HG02852 (cell line): ENCODE results near the gene AIP.
"Not testable (repeated sequence)": the region's sequence is repeated elsewhere in the genome, so short reads cannot be mapped to it uniquely, and the experiment has no call there.

Source experiments
- ATAC-seq: cut with Tn5 transposase; IDR thresholded peaks from one replicate; pipeline ENCODE4 v1.9.1; 2021; ENCODE audit warnings: mild to moderate bottlenecking, moderate library complexity; ENCODE audit not compliant: unreplicated experiment

The AIP gene

DNA sequence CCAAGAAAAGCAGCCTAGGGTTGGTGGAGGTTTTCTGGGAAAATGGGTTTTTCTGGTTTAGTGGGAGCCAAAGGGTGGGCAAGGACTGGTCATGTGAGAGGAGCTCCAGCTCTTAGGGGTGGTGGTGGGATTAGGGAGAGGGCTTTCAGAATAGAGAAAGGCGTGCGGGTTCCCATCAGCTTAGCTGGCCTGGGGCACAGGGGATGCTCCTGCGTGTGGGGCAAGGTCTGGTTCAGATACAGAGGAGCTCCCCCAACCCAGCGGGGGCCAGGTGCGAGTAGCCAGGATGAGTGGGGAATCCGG, 14.4 kb upstream of the AIP start:
- peak; percentile 2 for ATAC-seq

DNA sequence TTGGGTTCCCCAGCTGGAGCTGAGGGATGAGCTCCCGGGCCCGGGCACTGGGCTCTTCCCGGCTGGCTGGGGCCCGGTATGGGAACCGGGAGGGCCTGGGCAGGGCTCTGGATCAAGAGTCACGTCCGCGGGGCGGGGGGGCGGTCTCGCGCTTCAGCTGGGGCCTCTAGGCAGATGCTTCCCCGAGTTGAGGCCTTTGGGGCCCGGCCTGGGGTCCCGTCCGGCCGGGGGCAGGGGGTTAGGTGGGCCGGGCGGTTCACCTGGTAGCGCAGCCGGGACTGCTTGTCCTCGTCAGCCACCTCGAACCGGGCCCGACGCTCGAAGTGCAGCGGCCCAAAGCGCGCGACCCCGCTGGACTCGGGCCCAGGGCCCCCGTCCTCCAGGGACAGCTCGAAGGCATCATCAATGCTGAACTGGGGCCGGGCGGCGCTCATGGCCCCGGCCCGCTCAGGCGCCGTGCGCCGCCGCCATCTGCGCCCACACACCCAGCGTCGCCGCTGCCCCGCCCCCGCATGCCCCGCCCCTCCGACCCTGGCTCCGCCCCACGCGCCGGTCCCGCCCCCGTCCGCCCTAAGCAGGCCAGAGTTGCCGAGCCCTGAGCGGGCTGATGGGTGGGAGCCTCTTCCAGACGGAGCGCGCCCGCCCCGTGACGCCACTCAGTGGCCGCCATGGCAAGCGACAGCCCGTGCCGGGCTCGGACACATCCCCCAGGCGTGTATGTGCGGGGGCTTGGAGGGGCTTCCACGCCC, 13.9 kb upstream of the AIP start, which contains the start of gene TMEM134:
TMEM134 (minus strand) TSS at position 493 of the 749 bp plus-strand sequence; CDS start at position 434, 59 bp downstream.
- peak; percentile 68 for ATAC-seq

DNA sequence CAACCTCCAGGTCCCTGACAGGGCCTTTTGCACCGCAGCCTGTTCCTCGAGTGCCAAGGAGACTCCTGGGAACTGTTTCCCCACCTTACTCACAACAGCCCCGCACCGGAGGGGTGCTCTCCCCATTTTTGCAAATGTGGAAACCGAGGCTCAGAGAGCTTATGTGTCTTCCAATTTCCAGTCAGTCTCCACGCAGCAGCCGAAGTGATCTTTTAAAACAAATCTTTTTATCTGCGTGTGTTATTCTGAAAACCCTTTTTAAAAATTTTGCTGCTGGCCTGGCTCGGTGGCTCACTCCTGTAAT, 13.4 kb upstream of the AIP start:
- no peak for ATAC-seq

DNA sequence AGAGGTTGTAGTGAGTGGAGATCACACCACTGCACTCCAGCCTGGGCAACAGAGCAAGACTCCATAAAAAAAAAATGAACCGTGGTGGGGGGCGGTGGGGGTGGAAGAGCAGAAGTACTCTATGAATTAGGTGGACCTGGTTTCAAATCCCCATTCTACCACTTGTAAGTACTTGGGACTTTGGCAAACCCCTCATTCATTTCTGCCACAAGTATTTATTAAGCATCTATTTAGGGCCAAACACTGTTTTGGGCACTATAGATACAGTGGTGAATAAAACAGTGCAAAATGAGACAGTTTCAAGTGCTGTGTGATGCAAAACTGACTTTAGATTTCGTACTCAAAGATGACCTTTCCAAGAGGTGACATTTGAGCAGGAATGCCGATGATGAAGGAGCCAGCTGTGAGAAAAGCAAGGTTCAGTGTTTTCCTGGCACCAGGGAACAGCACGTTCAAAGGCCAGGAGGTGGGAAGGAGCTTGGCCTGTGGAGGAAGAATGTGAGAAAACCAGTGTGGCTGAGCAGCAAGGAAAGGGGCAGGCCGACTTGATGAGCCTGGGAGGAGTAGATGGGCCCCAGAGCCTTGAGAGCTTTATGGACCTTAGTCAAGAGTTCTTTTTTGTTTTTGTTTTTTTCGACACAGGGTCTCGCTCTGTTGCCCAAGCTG, 12.4 kb upstream of the AIP start:
- ATAC-seq: no peak

DNA sequence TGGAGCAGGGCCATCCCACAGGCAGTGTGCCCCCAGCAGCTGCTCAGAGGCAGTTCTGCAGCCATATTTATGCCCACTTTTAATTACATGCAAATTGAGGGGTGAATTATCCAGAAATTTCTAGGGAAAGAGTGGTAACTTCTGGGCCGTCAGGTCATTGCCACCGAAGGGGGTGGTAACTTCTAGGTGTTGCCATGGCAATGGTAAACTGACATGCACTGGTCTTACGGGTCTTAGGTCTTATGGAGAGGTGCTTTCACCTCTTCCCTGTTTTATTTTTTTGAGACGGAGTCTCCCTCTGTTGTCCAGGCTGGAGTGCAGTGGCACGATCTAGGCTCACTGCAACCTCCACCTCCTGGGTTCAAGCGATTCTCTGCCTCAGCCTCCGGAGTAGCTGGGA, 9.9 kb upstream of the AIP start:
- ATAC-seq: no peak

DNA sequence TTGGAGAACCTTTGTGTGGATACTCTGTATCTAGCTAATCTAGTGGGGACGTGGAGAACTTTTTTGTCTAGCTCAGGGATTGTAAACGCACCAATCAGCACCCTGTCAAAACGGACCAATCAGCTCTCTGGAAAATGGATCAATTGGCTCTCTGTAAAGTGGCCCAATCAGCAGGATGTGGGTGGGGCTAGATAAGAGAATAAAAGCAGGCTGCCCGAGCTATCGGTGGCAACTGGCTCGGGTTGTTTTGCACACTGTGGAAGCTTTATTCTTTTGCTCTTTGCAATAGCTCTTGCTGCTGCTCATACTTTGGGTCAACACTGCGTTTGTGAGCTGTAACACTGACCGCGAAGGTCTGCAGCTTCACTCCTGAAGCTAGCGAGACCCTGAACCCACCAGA, 6.1 kb upstream of the AIP start:
- not testable (repeated sequence) for ATAC-seq

DNA sequence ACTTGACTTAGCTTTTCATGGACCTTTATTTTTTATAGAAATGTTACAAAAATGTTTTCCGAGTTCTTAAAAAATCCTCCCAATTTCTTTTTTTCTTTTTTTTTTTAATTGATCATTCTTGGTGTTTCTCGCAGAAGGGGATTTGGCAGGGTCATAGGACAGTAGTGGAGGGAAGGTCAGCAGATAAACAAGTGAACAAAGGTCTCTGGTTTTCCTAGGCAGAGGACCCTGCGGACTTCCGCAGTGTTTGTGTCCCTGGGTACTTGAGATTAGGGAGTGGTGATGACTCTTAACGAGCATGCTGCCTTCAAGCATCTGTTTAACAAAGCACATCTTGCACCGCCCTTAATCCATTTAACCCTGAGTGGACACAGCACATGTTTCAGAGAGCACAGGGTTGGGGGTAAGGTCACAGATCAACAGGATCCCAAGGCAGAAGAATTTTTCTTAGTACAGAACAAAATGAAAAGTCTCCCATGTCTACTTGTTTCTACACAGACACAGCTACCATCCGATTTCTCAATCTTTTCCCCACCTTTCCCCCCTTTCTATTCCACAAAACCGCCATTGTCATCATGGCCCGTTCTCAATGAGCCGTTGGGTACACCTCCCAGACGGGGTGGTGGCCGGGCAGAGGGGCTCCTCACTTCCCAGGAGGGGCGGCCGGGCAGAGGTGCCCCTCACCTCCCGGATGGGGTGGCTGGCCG, 5.3 kb upstream of the AIP start:
- ATAC-seq: not testable (repeated sequence)

DNA sequence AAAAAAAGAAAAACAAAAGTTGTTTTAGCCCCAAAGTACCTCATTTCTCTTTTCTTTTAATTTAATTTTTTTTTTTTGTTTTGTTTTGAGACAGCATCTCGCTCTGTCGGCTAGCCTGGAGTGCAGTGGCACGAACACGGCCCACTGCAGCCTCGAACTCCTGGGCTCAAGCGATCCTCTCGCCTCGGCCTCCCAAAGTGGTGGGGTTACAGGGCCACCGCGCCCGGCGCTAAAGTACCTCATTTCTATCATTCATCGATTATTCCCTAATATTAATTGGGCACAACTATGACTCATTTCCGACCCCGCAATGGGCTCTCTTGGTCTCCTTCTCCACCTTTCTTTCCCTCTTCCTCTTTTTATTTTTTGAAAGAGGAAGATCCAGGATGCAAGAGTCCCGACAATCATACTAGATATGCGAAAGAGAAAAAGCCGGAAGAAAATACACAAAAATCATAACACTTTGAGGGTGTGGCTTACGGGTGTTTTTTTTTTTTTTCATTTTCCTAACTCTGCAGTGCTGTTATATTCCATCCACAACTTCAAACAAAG, 475 bp upstream of the AIP start:
- no peak for ATAC-seq

DNA sequence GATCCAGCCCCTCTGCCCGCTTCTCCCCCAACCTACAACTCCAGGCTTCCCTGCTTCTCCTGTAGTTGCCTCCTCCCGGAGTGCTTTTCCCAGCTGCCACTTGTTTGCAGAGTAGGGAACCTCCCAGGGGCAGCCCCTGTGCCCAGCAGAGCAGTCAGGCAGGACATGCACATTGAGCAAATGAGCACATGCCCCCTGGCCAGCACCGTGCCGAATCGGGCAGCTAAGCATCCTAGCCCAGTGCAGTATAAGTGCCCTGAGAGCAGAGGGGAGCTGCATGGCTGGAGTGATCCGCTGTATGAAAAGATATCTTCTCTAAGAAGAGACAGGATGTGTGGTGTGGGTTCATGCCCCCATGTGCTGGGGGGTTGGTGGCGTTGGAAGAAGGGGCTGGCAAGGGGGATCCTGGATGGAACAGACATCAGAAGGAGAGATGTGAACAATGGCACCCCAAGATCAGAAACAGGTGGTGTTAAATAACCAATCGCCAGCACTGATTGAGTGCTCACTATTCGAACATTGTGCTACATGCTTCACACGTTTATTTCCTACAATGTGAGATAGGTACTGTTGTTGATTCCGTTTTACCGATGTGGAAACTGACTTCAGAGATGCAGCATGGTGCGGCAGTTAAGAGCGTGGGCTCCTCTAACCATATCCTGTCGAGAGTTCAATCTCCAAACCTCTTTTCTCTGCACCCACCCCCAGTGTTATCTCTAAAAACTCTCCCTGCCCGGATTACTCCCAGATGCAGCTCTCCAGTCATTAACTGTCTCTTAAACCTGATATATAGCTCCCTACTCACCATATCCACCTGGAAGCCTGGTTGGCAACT, 1.2 kb downstream of the AIP start:
- no peak for ATAC-seq

DNA sequence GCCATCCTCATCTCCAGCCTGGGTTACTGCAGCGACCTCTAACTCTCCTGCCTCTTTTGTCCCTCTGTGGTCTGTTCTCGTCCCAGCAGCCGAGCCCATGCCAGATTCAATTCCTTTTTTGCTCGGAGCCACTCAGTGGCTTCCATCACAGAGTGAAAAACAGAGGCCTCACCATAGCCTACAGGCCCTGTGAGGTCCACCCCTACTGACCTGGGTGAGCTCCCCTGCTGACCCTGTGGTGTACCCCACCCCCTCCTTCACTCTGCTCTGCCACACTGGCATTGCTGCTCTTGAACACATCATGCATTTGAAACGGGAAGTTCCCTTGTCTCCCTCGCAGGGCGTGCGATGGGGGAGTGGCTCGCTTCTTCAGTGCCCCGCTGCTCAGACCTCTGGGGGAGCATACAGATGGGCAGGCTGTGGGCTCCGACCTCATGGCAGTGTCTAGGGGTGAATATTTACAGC, 2.1 kb downstream of the AIP start:
- ATAC-seq: no peak

DNA sequence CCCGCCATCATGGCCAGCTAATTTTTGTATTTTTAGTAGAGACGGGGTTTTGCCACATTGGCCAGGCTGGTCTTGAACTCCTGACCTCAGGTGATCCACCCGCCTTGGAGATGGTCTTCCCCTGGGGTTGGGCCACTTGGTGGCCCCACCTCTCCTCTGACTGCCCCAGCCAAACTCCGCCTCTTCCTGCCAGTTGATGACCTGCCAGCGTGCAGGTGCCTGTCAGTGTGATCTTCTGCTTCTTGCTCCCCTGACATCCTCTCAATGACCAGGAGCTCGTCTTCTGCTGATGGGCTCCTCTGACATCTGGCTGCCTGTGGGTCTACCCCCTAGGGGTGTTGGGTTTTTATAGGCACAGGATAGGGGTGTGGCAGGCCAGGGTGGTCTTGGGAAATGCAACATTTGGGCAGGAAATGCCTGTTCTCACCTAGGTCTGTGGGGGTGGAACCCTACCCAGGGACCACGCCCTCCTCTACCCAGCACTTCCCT, 3.1 kb downstream of the AIP start:
- ATAC-seq: not testable (repeated sequence)

DNA sequence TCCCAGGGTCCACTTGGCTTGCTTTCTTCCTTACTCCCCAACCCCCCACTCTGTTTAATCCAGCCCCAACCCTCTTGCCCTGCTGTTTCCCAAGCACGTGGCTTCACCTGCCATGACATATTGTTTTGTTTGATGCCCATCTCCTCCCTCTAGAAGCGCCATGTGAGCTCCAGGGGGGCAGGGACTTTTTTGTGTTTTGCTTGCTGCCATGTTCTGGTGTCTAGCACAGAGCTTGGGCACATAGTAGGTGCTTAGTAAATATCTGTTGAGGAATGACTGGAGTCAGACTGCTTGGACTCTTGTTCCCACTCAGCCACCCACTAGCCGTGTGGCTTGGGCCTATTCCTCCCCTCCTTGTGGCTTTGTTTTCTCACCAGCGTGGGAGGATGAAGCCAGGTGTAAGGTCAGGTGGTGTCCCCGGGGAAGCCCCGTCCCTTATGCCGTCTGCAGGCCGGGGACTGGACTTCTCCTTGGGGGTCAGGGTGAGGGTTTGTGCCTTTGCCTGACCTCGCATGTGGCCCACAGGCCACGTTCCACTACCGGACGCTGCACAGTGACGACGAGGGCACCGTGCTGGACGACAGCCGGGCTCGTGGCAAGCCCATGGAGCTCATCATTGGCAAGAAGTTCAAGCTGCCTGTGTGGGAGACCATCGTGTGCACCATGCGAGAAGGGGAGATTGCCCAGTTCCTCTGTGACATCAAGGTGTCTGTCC, 3.8 kb downstream of the AIP start:
- ATAC-seq: peak; percentile 36

DNA sequence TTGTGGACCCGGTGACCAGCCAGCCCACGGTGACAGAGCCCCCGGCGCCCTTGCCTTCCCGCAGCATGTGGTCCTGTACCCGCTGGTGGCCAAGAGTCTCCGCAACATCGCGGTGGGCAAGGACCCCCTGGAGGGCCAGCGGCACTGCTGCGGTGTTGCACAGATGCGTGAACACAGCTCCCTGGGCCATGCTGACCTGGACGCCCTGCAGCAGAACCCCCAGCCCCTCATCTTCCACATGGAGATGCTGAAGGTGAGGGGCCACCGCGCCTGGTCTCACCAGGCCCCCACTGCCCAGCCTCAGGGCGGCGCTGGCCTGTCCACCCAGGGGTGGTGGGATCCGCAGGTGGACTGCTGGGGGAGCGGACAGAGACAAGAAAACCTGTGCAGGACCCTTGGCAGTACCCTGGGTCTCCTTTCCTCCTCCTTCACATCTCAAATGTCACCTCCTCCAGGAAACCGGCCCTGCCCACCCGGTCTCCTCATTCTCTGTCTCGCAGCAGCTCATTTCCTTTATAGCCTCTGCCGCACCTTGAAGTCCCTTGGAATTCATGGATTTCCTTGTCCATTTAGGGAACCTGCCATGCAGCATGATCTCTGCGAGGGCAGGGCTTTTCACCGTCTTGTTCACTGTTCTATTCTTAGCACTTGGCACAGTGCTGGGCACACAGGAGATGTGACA, 6.5 kb downstream of the AIP start:
- ATAC-seq: no peak

DNA sequence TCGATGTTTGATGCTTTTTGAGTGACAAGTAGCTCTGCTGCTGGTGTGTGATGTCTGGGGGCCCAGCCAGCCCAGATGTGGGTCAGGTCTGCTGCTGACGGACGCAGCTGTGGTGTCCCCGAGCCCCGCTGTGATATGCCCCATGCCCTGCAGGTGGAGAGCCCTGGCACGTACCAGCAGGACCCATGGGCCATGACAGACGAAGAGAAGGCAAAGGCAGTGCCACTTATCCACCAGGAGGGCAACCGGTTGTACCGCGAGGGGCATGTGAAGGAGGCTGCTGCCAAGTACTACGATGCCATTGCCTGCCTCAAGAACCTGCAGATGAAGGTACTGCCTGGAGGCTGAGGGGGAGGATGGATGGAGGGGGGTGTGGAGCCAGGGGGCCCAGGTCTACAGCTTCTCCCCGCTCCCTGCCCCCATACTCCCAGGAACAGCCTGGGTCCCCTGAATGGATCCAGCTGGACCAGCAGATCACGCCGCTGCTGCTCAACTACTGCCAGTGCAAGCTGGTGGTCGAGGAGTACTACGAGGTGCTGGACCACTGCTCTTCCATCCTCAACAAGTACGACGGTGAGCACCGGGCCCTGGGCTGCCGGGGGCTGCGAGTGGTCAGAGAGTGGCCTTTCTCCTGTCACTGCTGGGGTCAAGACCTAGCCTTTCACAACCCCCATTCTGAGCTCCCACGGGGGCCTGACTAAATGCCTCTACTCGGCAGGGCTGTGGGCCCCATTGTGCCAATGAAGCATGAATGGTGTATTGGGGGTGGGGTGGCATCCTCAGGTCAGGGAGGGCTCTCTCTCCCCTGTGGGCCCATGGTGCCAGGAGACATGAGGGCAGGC, 7.3 kb downstream of the AIP start:
- no peak for ATAC-seq

DNA sequence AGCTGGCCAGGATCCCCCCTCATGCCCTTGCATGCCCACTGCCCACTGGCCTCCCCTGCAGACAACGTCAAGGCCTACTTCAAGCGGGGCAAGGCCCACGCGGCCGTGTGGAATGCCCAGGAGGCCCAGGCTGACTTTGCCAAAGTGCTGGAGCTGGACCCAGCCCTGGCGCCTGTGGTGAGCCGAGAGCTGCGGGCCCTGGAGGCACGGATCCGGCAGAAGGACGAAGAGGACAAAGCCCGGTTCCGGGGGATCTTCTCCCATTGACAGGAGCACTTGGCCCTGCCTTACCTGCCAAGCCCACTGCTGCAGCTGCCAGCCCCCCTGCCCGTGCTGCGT, 7.9 kb downstream of the AIP start:
- no peak for ATAC-seq

DNA sequence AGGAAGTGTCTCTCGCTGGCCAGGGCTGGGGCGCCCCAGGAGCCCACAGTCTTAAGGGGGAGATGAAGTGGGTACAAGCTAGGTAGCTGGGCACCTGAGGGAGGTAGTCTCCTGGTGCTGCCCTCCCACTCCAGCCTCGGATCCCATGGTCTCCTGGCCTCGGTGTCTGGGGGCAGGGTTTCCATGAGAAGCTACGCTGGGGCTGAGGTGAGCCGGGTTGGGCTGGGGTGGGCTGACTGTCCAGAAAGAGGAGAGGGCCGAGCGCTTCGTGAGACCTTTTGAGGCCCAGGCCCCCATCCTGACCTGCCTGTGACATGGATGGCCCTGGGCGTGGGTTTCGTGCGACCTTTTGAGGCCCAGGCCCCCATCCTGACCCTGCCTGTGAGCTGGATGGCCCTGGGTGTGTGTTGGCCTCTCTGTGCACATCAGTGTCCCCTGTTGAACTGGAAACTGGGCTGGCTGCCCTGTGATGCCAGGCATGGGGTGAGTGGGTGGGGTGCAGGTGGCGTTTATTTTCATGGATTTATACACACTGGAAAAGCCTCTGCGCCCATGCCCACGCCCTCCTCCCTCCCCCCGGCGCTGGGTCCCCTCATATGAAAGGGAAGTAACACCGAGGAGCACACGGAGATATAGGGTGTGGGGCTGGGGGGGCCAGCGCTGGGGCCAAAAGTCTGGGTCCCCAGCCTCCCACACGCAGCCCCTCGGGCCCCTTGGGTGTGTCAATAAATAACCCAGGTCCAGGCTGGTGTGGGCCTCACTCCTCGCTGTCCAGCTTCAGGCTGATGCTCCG, 8.6 kb downstream of the AIP start:
- ATAC-seq: no peak

DNA sequence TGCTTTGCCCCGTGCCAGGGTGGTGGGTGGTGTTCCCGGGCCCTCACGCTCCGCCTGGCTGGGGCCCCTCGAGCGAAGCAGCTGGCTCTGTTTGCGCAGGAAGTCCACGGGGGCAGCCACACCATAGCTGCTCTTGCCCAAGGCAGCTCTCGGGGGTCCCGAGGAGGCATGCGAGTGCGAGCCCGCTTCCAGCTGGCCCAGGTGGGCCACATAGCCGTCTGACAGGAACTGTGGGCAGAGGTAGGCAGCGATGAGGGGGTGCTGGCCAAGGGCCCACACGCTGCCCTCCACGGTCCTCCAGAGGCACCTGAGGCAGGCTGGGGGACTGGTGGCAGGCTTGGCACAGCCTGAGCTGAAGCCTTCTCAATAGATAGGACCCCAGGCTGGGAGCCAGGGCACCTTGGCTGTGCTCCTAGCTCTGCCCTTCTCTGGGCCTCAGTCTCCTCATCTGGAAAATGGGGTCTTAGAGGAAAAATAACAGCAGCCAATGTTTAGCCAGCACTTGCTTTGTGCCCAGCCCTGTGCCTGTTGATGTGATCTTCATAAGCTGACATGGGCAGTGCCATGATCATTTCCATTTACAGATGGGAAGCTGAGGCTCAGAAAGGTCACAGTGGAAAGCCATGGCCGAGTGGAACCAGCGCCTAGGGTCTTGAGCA, 9.4 kb downstream of the AIP start:
- no peak for ATAC-seq
